ENCODE data around the gene DAB2. TPM values are rescaled to one million over a fixed set of nuclear protein-coding genes. Genes with fewer than 3 reads are reported as not detected.

The DAB2 gene
- polyA plus RNA-seq, 1 experiment = 206 TPM

GRCh38 chr5:39362646-39363045 lies 62.1 kb downstream of the DAB2 start:
- Histone ChIP-seq H3K9me3 (ENCODE audit: control insufficient read depth, insufficient read depth, low read length) (peaks cover 2% of the 10 kb centered on the region; the same call in 1 of the 2 replicates), H3K4me3 (ENCODE audit: low read depth, low read length) (no peak overlapping the region), H3K27ac (ENCODE audit: low read depth, low read length) (no peak overlapping the region), H3K27me3 (ENCODE audit: control insufficient read depth, insufficient read depth, low read length) (no peaks in the 10 kb centered on the region)
- no peak for TF ChIP-seq CTCF (IDR thresholded peaks at IDR 0.05; ENCODE audit: low read depth, low read length)
- no peak for DNase-seq (ENCODE audit: low read depth, low spot score)
- ChIA-PET POLR2A (no interaction called here), CTCF (no interaction called here)

GRCh38 chr5:39361306-39361705 lies 63.5 kb downstream of the DAB2 start:
- POLR2A ChIA-PET = no interaction called here
- no peak overlapping the region for H3K27ac ChIP-seq (ENCODE audit: low read depth, low read length)
- no peak overlapping the region for H3K4me3 ChIP-seq (ENCODE audit: low read depth, low read length)
- CTCF ChIA-PET = no interaction called here
- peaks cover 2% of the 10 kb centered on the region; the same call in 1 of the 2 replicates for H3K9me3 ChIP-seq (ENCODE audit: control insufficient read depth, insufficient read depth, low read length)
- H3K27me3 ChIP-seq (ENCODE audit: control insufficient read depth, insufficient read depth, low read length) = no peaks in the 10 kb centered on the region
- no peak for DNase-seq (ENCODE audit: low read depth, low spot score)
- TF ChIP-seq CTCF (IDR thresholded peaks at IDR 0.05; ENCODE audit: low read depth, low read length) = no peak

- no peak for DNase-seq (ENCODE audit: low read depth, low spot score)
- Histone ChIP-seq H3K27me3 (ENCODE audit: control insufficient read depth, insufficient read depth, low read length) (no peaks in the 10 kb centered on the region), H3K4me3 (ENCODE audit: low read depth, low read length) (no peak overlapping the region), H3K9me3 (ENCODE audit: control insufficient read depth, insufficient read depth, low read length) (peaks cover 2% of the 10 kb centered on the region; the same call in 1 of the 2 replicates), H3K27ac (ENCODE audit: low read depth, low read length) (no peak overlapping the region)
- ChIA-PET POLR2A (interaction anchor here (0.7 kb wide), 1 partner anchor 64 kb away, joined by 3 read pairs; the partner anchor contains the start of gene DAB2), CTCF (no interaction called here)
- TF ChIP-seq CTCF (IDR thresholded peaks at IDR 0.05; ENCODE audit: low read depth, low read length) = no peak
Measured at GRCh38 chr5:39360471-39361111, 64.2 kb downstream of the DAB2 start.

DNA sequence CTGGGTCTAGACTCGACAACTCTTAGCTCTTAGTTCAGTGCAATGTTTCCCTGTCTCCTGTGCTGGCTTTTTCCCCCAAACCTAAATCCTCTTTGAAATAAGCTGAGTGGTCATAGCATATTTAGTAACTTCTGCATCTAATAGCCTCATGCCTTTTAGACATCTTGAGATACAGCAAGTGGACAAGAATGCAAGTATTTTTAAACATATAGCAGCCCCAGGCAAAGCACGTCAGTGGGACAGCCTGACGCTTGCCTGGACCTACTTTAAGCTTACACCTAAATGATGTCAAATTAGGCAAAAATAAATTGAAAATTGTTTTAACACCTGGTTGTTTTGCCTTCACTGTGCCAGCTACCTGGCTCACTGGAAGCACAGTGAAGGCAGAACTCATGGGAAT lies 68.5 kb downstream of the DAB2 start:
- Histone ChIP-seq H3K4me3 (ENCODE audit: low read depth, low read length) (no peak overlapping the region), H3K27ac (ENCODE audit: low read depth, low read length) (no peak overlapping the region), H3K27me3 (ENCODE audit: control insufficient read depth, insufficient read depth, low read length) (no peaks in the 10 kb centered on the region), H3K9me3 (ENCODE audit: control insufficient read depth, insufficient read depth, low read length) (peaks cover 2% of the 10 kb centered on the region; the same call in 1 of the 2 replicates)
- TF ChIP-seq CTCF (IDR thresholded peaks at IDR 0.05; ENCODE audit: low read depth, low read length) = no peak
- ChIA-PET POLR2A (no interaction called here), CTCF (interaction anchor here (0.6 to 0.8 kb wide), 3 partner anchors 20 to 208 kb away, joined by 3 read pairs; no protein-coding TSS in a partner anchor)
- no peak for DNase-seq (ENCODE audit: low read depth, low spot score)

- Histone ChIP-seq H3K4me3 (ENCODE audit: low read depth, low read length) (no peak overlapping the region), H3K27ac (ENCODE audit: low read depth, low read length) (no peak overlapping the region), H3K27me3 (ENCODE audit: control insufficient read depth, insufficient read depth, low read length) (no peaks in the 10 kb centered on the region), H3K9me3 (ENCODE audit: control insufficient read depth, insufficient read depth, low read length) (peaks cover 2% of the 10 kb centered on the region; the same call in 1 of the 2 replicates)
- no peak for TF ChIP-seq CTCF (IDR thresholded peaks at IDR 0.05; ENCODE audit: low read depth, low read length)
- no peak for DNase-seq (ENCODE audit: low read depth, low spot score)
- ChIA-PET CTCF (no interaction called here), POLR2A (no interaction called here)
Measured at GRCh38 chr5:39355324-39355723, 69.5 kb downstream of the DAB2 start.

Data from AG04450 (cell line).